GM12878 (cell line): ENCODE measurements around the gene PNPO. TPM values are rescaled to one million over a fixed set of nuclear protein-coding genes. Genes with fewer than 3 reads are reported as not detected.
A peak's percentile ranks its signal among the peaks of the same experiment; 100 is the strongest.

Experiments used
- ATAC-seq: fragments of 200-7000 bp; cut with Tn5 transposase; 3 replicates; pipeline ENCODE4 v1.9.1; 2020; ENCODE audit warnings: mild to moderate bottlenecking, moderate library complexity
- BruUV-seq: library from RNA; stranded (reverse); fragments of 400-500 nt; replicated peaks from 2 replicates; lab custom pipeline; 2021; lab: Mats Ljungman, UMichigan
- CTCF ChIA-PET: fragments of 300-600 bp; sonication (Branson Sonifier 250); formaldehyde crosslinking; extraction: SDS; loops from one replicate; lab custom pipeline; 2021; ENCODE audit warnings: inconsistent platforms; lab: Yijun Ruan, JAX
- POLR2A ChIA-PET: fragments of 350-600 bp; formaldehyde crosslinking; extraction: SDS; loops from one replicate; lab custom pipeline; 2021; ENCODE audit warnings: inconsistent platforms; lab: Charles Lee
- RAD21 ChIA-PET: fragments of 300-600 bp; sonication (Branson Sonifier 250); formaldehyde crosslinking; loops from one replicate; lab custom pipeline; 2023; ENCODE audit warnings: antibody characterized with exemption; ENCODE audit not compliant: unreplicated experiment; lab: Charles Lee
- SMC1A ChIA-PET: fragments of 300-600 bp; sonication (Branson Sonifier 250); formaldehyde crosslinking; loops from one replicate; lab custom pipeline; 2023; ENCODE audit not compliant: unreplicated experiment, uncharacterized antibody; lab: Charles Lee
- DNase-seq: peaks from one replicate; pipeline ENCODE4 v3.0.0-alpha.2; 2011; ENCODE audit warnings: low read depth, low spot score
- FAIRE-seq: peaks from 3 replicates; lab custom pipeline; 2011; peaks lifted over from hg19 to GRCh38; lab: Jason Lieb, UNC
- H2AFZ ChIP-seq: 2 replicates; pipeline ENCODE4 v1.6.0; 2011; ENCODE audit warnings: low read depth, low read length, control low read depth; ENCODE audit not compliant: control insufficient read depth
- H3K27ac ChIP-seq: 2 replicates; pipeline ENCODE4 v1.5.1; 2011; ENCODE audit warnings: control low read depth; ENCODE audit not compliant: control insufficient read depth, insufficient read depth
- H3K27me3 ChIP-seq, 2 experiments: replicated peaks in 1 of 2; 2 replicates each; pipeline versions ENCODE4 v1.6.0 to v1.6.1; 2011; ENCODE audit warnings: low read length in 1 of 2; ENCODE audit not compliant: control insufficient read depth in 2 of 2, insufficient read depth in 2 of 2
- H3K36me3 ChIP-seq, 2 experiments: 2 replicates each; pipeline ENCODE4 v1.5.1; 2011; ENCODE audit warnings: low read length in 1 of 2; ENCODE audit not compliant: control insufficient read depth in 2 of 2, insufficient read depth in 2 of 2
- H3K4me1 ChIP-seq: 2 replicates; pipeline ENCODE4 v1.6.1; 2011; ENCODE audit warnings: mild to moderate bottlenecking, low read length, moderate library complexity, mixed read lengths; ENCODE audit not compliant: control insufficient read depth, insufficient read depth
- H3K4me2 ChIP-seq: 2 replicates; pipeline ENCODE4 v1.6.0; 2011; ENCODE audit warnings: control low read depth; ENCODE audit not compliant: control insufficient read depth, insufficient read depth
- H3K4me3 ChIP-seq: fragments of 200-600 bp; sonication (generic); 2 replicates; pipeline ENCODE4 v1.5.1; 2016
- H3K79me2 ChIP-seq: 2 replicates; pipeline ENCODE4 v1.6.0; 2011; ENCODE audit warnings: low read length; ENCODE audit not compliant: control insufficient read depth, insufficient read depth
- H3K9ac ChIP-seq: 2 replicates; pipeline ENCODE4 v1.8.0; 2011; ENCODE audit warnings: low read length, control low read depth, mixed read lengths; ENCODE audit not compliant: control insufficient read depth, insufficient read depth
- H3K9me3 ChIP-seq: replicated peaks from 3 replicates; pipeline ENCODE4 v1.5.1; 2011; ENCODE audit warnings: mild to moderate bottlenecking, low read length; ENCODE audit not compliant: control insufficient read depth, insufficient read depth
- H4K20me1 ChIP-seq: 2 replicates; pipeline ENCODE4 v1.6.0; 2011; ENCODE audit not compliant: control insufficient read depth, insufficient read depth
- ATF3 ChIP-seq: IDR thresholded peaks from 2 replicates; pipeline ENCODE4 v1.6.1; 2011; ENCODE audit warnings: low read depth, mild to moderate bottlenecking, low read length, moderate library complexity, borderline replicate concordance; ENCODE audit errors: extremely low read depth
- BCL11A ChIP-seq: IDR thresholded peaks from 2 replicates; pipeline ENCODE4 v1.6.1; 2011; ENCODE audit warnings: low read depth, low read length
- BHLHE40 ChIP-seq, 2 experiments: fragments of 450-650 bp in 1 of 2; IDR thresholded peaks; 2 replicates each; pipeline ENCODE4 v1.6.1; 2011 to 2017; ENCODE audit warnings: low read depth in 2 of 2, borderline replicate concordance in 1 of 2, improper control_type of control experiment in 1 of 2, low read length in 1 of 2, mild to moderate bottlenecking in 1 of 2
- CBX5 ChIP-seq: sonication (generic); IDR thresholded peaks from 2 replicates; pipeline ENCODE4 v1.6.1; 2016; ENCODE audit warnings: low read depth, moderate library complexity, mild to moderate bottlenecking, inconsistent platforms
- EED ChIP-seq: sonication (generic); IDR thresholded peaks from 2 replicates; pipeline ENCODE4 v1.6.1; 2016; ENCODE audit warnings: antibody characterized with exemption, low read depth
- EGR1 ChIP-seq, 2 experiments: IDR thresholded peaks; 1 replicate in 1 of 2; 2 replicates in 1 of 2; pipeline ENCODE4 v1.6.1; 2011 to 2012; ENCODE audit warnings: low read depth in 2 of 2, low read length in 2 of 2, borderline replicate concordance in 1 of 2, mild to moderate bottlenecking in 1 of 2, moderate library complexity in 1 of 2
- JUND ChIP-seq: IDR thresholded peaks from 2 replicates; pipeline ENCODE4 v1.6.1; 2012; ENCODE audit warnings: low read depth, mild to moderate bottlenecking, low read length, improper control_type of control experiment, moderate library complexity
- NFIC ChIP-seq: IDR thresholded peaks from 2 replicates; pipeline ENCODE4 v1.6.1; 2012; ENCODE audit warnings: low read depth, mild to moderate bottlenecking, inconsistent platforms, low read length, moderate library complexity
- NR2F1 ChIP-seq: fragments of 450-650 bp; conservative IDR thresholded peaks from 2 replicates; pipeline ENCODE4 v1.6.1; 2017; ENCODE audit warnings: mild to moderate bottlenecking
- PML ChIP-seq: IDR thresholded peaks from 2 replicates; pipeline ENCODE4 v1.6.1; 2012; ENCODE audit warnings: low read length, inconsistent platforms
- WGBS: methylation state at CpG from one replicate; pipeline ENCODE4 v1.1.6; 2016; ENCODE audit warnings: low lambda C conversion rate; ENCODE audit not compliant: insufficient replicate concordance, insufficient coverage; ENCODE audit errors: missing lambda C conversion rate; 5-methylcytosine and 5-hydroxymethylcytosine counted together
- in situ Hi-C: fragments of 300-500 bp; cut with MboI; formaldehyde crosslinking; loops from 9 replicates; pipeline ENCODE4 v1.14.3; 2018; ENCODE audit warnings: mixed read lengths
- intact Hi-C: fragments of 100-400 bp; cut with micrococcal nuclease; formaldehyde crosslinking; loops from one replicate; pipeline ENCODE4 v1.14.2; 2022; ENCODE audit not compliant: unreplicated experiment
- polyA plus RNA-seq, 11 experiments: library from polyadenylated mRNA; depleted of rRNA in 4 of 11; unstranded in 6 of 11; stranded (reverse) in 5 of 11; fragments of >200 nt; fragmentation: Nextera tagmentation in 4 of 11; fragmentation: Illumina TruSeq in 1 of 11; extraction: Ambion mirVana in 4 of 11; extraction: Trizol in 1 of 11; gene quantifications; 1 replicate in 1 of 11; 2 replicates in 10 of 11; pipeline versions ENCODE4 v1.2.1 to v1.2.3, GENCODE V29; 2011 to 2016; ENCODE audit warnings: inconsistent platforms in 2 of 11, missing spikeins in 2 of 11, low read depth in 1 of 11
- total RNA-seq, 4 experiments: library from RNA; depleted of rRNA in 3 of 4; stranded (reverse); fragments of >200 nt in 3 of 4; fragmentation: Illumina TruSeq in 1 of 4; extraction: Trizol in 1 of 4; gene quantifications; 2 replicates each; pipeline versions ENCODE4 v1.2.1 to v1.2.3, GENCODE V29; 2013 to 2021

PNPO gene
- total and polyA plus RNA-seq, 10 of the 15 experiments (the other 5 are each of a cell fraction or from before 2014, with no cell fraction given): 13.9 to 52.6 (median 37.3) TPM

- TF ChIP-seq NFIC (0 out of 2 replicates have a peak, but pooled peaks have one; percentile 23), PML (0 out of 2 replicates have a peak, but pooled peaks have one; percentile 29), EGR1 (IDR thresholded peaks at IDR 0.05; ENCODE audit: borderline replicate concordance in 1 of 2, low read depth in 2 of 2, low read length in 2 of 2) (no peak), CBX5 (0 out of 2 replicates have a peak, but pooled peaks have one; percentile 31), ATF3 (no peak), BHLHE40 (IDR thresholded peaks at IDR 0.05; ENCODE audit: borderline replicate concordance in 1 of 2, low read depth in 2 of 2, low read length in 1 of 2) (0 out of 4 replicates have a peak, but pooled peaks of 1 of the 2 experiments have one; percentile 8), EED (peak; percentile 38; the same call in 1 of the 2 replicates), NR2F1 (peak; percentile 67)
Observed at GRCh38 chr17:47937941-47938340, 3.4 kb upstream of the PNPO start (continued).

GRCh38 chr17:47942096-47942510 is 732 bp downstream of the PNPO start:
- POLR2A ChIA-PET: interaction anchor here (0.9 to 6.3 kb wide), 7 partner anchors 8 to 159 kb away, joined by 3 to 55 read pairs (median 4); partner anchors contain the start of genes CBX1, CDK5RAP3 and SP2

More at GRCh38 chr17:47942096-47942510, 732 bp downstream of the PNPO start:
- H3K9me3 ChIP-seq: no peaks in the 10 kb centered on the region
- H3K4me1 ChIP-seq: peaks cover 47% of the 10 kb centered on the region
- BruUV-seq: no TSS peak
- 3% methylated on average over 5 of the region's 5 CpGs for WGBS
- H3K79me2 ChIP-seq: peaks cover 26% of the 10 kb centered on the region
- DNase-seq (no peak), ATAC-seq (peak; percentile 5; the same call in 1 of the 3 replicates)
- RAD21 ChIA-PET: interaction anchor here (0.6 to 2.2 kb wide), 12 partner anchors 8 to 477 kb away, joined by 3 to 20 read pairs (median 4); partner anchors contain the start of genes CDK5RAP3 and SCRN2
- SMC1A ChIA-PET: interaction anchor here (0.8 to 3.7 kb wide), 9 partner anchors 28 to 107 kb away, joined by 3 to 19 read pairs (median 5); partner anchors contain the start of genes NFE2L1, SCRN2 and SP2
- no peaks in the 10 kb centered on the region for H3K27me3 ChIP-seq
- peak overlapping the region; percentile 92 for H3K9ac ChIP-seq
- H3K4me3 ChIP-seq: peak overlapping the region; percentile 91
- no peaks in the 10 kb centered on the region for H4K20me1 ChIP-seq
- CTCF ChIA-PET: interaction anchor here (0.5 to 18.1 kb wide), 16 partner anchors 8 to 847 kb away, joined by 3 to 463 read pairs (median 9); partner anchors contain the start of genes CDK5RAP3, PRR15L, SCRN2 and SP2
- H3K4me2 ChIP-seq: peak overlapping the region; percentile 89
- intact Hi-C loops (no loop called here), in situ Hi-C loops (no loop called here)
- peaks cover 0 to 7% of the 10 kb centered on the region in 2 experiments; a peak in 3 of 4 replicates for H3K36me3 ChIP-seq
- no peak for TF ChIP-seq BCL11A
- TF ChIP-seq JUND: no peak
- TF ChIP-seq, all 136 proteins: peak for 0
- peak overlapping the region; percentile 89 for H2AFZ ChIP-seq
- no peak for FAIRE-seq
- peak overlapping the region; percentile 86 for H3K27ac ChIP-seq
